ENCODE data around the gene RBCK1. TPM values are rescaled to one million over a fixed set of nuclear protein-coding genes. Genes with fewer than 3 reads are reported as not detected.

Gene RBCK1
- total RNA-seq, 1 donor from 2014 or later: 108 TPM

DNA sequence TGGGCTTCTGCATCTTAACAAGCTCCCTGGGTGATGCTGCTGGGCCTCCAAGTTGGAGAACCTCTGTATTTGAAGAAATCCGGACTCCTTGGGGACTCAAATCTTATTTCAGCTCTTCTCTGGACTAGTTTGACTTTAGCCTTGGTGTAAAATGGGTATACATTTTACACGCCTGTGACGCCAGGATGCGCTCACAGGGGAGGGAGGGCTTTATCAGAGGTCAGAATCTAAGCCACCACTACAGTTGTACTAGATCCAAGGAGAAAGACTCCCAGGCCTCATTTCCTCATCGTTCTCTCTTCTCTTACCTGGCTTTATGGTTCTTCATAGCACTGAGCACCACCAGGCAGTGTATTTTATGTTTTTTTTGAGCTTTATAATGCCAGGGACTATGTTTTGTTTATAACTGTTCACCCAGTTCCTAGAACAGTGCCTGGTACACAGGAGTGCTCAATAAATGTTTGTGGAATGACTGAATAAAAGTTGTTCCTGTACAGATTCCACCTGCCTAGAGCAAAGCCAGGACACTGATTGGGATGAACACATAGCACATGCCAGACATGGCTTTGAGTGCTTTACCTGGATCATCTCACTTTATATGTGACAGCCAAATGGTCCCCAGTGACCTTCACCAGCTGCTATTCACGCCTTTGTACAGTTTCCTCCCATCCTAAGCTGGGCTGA is 5.1 kb upstream of the RBCK1 start:
- Mint-ChIP-seq H3K27me3 (peaks cover 8% of the 10 kb centered on the region), H3K4me3 (ENCODE audit: low read depth) (no peak overlapping the region), H3K9me3 (ENCODE audit: low read depth) (peaks cover 4% of the 10 kb centered on the region), H3K27ac (no peak overlapping the region), H3K36me3 (ENCODE audit: insufficient read depth) (no peaks in the 10 kb centered on the region), H3K4me1 (ENCODE audit: low read depth) (peaks cover 10% of the 10 kb centered on the region)
- TF ChIP-seq, protein P1, sequence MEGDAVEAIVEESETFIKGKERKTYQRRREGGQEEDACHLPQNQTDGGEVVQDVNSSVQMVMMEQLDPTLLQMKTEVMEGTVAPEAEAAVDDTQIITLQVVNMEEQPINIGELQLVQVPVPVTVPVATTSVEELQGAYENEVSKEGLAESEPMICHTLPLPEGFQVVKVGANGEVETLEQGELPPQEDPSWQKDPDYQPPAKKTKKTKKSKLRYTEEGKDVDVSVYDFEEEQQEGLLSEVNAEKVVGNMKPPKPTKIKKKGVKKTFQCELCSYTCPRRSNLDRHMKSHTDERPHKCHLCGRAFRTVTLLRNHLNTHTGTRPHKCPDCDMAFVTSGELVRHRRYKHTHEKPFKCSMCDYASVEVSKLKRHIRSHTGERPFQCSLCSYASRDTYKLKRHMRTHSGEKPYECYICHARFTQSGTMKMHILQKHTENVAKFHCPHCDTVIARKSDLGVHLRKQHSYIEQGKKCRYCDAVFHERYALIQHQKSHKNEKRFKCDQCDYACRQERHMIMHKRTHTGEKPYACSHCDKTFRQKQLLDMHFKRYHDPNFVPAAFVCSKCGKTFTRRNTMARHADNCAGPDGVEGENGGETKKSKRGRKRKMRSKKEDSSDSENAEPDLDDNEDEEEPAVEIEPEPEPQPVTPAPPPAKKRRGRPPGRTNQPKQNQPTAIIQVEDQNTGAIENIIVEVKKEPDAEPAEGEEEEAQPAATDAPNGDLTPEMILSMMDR (IDR thresholded peaks at IDR 0.05; ENCODE audit: unreplicated experiment): no peak
- DNase-seq (ENCODE audit: low spot score, unreplicated experiment): no peak

DNA sequence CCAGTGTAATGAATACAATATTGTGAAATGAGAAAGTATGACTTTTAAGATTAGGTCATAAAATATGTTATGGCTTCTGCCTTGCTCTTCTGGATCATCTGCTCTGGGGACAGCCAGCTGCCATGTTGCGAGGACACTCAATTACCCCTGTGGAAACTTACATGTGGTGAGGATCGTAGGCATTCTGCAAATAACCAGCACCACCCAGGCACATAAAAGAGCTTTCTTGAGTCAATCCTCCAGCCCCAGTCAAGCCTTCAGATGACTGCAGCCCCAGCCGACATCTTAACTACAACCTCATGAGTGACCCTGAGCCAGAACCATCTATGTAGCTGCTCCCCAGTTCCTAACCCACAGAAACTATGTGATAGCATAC is 4.5 kb upstream of the RBCK1 start:
- TF ChIP-seq, protein P1 (IDR thresholded peaks at IDR 0.05; ENCODE audit: unreplicated experiment): no peak
- peaks cover 4% of the 10 kb centered on the region for H3K9me3 Mint-ChIP-seq (ENCODE audit: low read depth)
- peaks cover 10% of the 10 kb centered on the region for H3K4me1 Mint-ChIP-seq (ENCODE audit: low read depth)
- no peak for DNase-seq (ENCODE audit: low spot score, unreplicated experiment)
- no peak overlapping the region for H3K27ac Mint-ChIP-seq
- H3K27me3 Mint-ChIP-seq: peaks cover 8% of the 10 kb centered on the region
- H3K36me3 Mint-ChIP-seq (ENCODE audit: insufficient read depth): no peaks in the 10 kb centered on the region
- H3K4me3 Mint-ChIP-seq (ENCODE audit: low read depth): no peak overlapping the region

DNA sequence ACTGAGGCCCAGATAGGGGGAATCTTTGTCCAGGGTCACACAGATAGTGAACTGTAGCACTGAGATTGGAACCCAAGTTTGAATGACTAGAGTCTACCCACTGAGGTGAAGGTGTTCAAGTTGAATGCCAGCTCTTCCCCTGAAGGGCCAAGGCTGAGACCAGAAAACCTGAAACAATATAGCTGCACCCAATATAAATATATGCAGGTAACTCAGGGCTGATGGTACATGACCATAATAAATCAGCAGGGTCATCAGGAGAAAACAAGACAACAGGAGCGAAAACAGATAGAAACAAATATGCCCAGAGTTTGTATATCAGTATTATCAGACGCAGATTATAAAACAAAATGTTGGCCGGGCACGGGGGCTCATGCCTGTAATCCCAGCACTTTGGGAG is 4.0 kb upstream of the RBCK1 start:
- no peak for DNase-seq (ENCODE audit: low spot score, unreplicated experiment)
- Mint-ChIP-seq H3K9me3 (ENCODE audit: low read depth) (peaks cover 4% of the 10 kb centered on the region), H3K4me3 (ENCODE audit: low read depth) (no peak overlapping the region), H3K27me3 (peaks cover 8% of the 10 kb centered on the region), H3K4me1 (ENCODE audit: low read depth) (peaks cover 13% of the 10 kb centered on the region), H3K27ac (no peak overlapping the region), H3K36me3 (ENCODE audit: insufficient read depth) (no peaks in the 10 kb centered on the region)
- TF ChIP-seq, protein P1 (IDR thresholded peaks at IDR 0.05; ENCODE audit: unreplicated experiment): no peak

DNA sequence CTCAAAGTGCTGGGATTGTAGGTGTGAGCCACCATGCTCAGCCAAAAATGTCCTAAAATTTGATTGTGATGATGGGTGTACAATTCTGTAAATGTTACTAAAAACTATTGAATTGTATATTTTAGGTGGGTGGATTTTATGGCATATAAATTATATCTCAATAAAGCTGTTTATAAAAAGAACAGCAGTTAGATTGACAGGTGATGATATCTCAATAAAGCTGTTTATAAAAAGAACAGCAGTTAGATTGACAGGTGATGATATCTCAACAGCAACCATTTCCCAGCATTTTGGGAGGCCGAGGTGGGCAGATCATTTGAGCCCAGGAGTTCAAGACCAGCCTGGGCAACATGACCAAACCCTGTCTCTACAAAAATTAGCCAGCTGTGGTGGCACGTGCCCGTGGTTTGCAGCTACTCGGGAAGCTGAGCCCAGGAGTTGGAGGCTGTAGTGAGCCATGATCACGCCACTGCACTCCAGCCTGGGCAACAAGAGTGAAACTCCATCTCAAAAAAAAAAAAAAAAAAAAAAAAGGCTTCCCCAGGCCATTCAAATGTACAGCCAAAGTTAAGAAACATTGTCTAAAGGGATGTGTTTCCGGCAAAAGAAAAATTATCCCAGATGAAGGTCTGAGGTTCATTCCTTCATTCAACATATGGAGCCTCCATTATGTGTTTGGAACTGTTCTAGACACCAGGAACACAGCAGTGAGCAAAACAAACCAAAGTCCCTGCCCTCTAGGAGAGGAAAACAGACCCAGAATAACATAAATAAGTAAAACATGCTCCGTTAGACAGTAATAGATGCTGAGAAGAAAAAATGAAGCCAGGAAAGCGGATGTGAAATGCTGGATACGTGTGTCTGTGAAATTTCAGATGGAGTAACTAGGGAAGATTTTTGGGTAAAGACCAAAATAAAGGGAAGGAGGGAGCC is 1.6 kb upstream of the RBCK1 start:
- Mint-ChIP-seq H3K9me3 (ENCODE audit: low read depth) (peaks cover 4% of the 10 kb centered on the region), H3K4me3 (ENCODE audit: low read depth) (peak overlapping the region; percentile 73), H3K27ac (peak overlapping the region; percentile 80), H3K36me3 (ENCODE audit: insufficient read depth) (peaks cover 10% of the 10 kb centered on the region), H3K27me3 (peaks cover 8% of the 10 kb centered on the region), H3K4me1 (ENCODE audit: low read depth) (peaks cover 15% of the 10 kb centered on the region)
- no peak for DNase-seq (ENCODE audit: low spot score, unreplicated experiment)
- TF ChIP-seq, protein P1 (IDR thresholded peaks at IDR 0.05; ENCODE audit: unreplicated experiment): no peak

DNA sequence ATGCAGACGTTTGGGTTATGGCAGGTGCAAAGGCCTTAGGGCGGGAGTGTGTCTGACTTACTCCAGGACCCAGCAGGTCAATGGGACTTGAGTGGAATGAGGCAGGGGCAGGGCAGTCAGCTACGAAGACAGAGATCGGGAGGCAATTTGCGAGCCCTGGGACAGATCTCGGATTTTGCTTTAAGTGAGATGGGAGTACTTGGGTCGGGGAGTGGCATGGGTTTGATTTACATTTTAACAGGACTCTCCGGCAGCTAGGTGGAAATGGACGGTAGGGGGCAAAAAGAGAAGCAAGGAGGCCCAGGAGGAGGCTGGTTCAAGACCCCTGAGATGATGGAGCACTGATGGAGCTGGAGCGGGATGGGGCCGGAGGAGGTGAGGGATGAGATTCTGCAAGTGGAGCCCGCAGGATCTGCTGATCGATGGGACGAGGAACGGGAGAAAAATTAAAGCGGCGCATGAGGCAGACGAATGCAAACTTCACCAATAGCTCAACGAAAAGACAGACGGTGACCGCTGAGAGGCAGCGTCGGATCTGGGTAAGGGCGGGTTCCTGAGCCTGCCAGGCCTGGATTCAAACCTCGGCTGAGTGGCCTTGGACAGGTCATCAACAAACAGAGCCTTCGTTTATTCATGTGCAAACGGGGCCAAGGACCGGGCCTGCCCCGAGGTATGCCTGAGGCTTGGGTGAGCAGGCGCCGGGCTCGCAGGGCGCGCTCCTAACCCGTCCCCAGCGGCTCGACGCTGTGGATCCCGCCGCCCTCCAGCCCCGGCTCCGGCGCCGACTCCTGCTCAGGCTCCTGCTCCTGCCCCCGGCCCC is 756 bp upstream of the RBCK1 start:
- peak overlapping the region; percentile 73 for H3K4me3 Mint-ChIP-seq (ENCODE audit: low read depth)
- peak; percentile 61 for DNase-seq (ENCODE audit: low spot score, unreplicated experiment)
- TF ChIP-seq, protein P1 (IDR thresholded peaks at IDR 0.05; ENCODE audit: unreplicated experiment): peak; percentile 32
- peaks cover 14% of the 10 kb centered on the region for H3K4me1 Mint-ChIP-seq (ENCODE audit: low read depth)
- peak overlapping the region; percentile 80 for H3K27ac Mint-ChIP-seq
- peaks cover 8% of the 10 kb centered on the region for H3K27me3 Mint-ChIP-seq
- H3K36me3 Mint-ChIP-seq (ENCODE audit: insufficient read depth): peaks cover 18% of the 10 kb centered on the region
- H3K9me3 Mint-ChIP-seq (ENCODE audit: low read depth): peaks cover 7% of the 10 kb centered on the region

Data from progenitor cell of endocrine pancreas (in vitro differentiated cells).